ENCODE results near the gene COX17. TPM values are rescaled to one million over a fixed set of nuclear protein-coding genes. Genes with fewer than 3 reads are reported as not detected.

Gene COX17
- total and polyA plus RNA-seq, 2 of the 13 experiments (the other 11 are each of a cell fraction or from before 2014, with no cell fraction given), result 41.4 to 51.0 TPM

DNA sequence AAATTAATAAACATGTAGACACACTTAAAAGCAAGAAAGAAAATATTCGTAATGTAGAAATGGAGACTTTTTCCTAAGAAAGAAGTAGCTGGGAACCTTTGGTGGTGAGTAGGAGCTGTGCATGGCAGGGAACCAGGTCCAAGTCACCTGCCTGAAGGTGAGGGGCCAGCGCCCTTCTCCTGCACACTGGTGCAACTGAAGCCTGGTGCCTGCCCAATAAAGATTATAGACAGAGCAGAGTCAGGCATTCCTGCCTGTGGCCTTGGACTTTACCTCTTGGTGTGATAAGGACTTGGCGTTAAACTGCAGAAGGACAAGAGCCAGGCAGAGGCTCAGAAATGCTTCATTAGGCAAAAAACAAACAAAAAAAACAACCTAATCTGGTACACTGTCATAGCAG is 39.8 kb upstream of the COX17 start (continued):
- no peak for TF ChIP-seq USF2 (IDR thresholded peaks at IDR 0.05; ENCODE audit: low read depth, low read length)
- TF ChIP-seq USF2 (CRISPR knock-in tag; IDR thresholded peaks at IDR 0.05; ENCODE audit: borderline replicate concordance), result no peak
- TF ChIP-seq ZNF607 (CRISPR knock-in tag; IDR thresholded peaks at IDR 0.05; ENCODE audit: borderline replicate concordance), result no peak
- no peak for TF ChIP-seq YEATS4 (CRISPR knock-in tag; IDR thresholded peaks at IDR 0.05; ENCODE audit: borderline replicate concordance)
- TF ChIP-seq GTF3A (CRISPR knock-in tag; conservative IDR thresholded peaks at IDR 0.05), result no peak
- TF ChIP-seq ZNF543 (CRISPR knock-in tag; IDR thresholded peaks at IDR 0.05), result no peak
- TF ChIP-seq ZNF879 (CRISPR knock-in tag; IDR thresholded peaks at IDR 0.05), result no peak
- TF ChIP-seq ATF7 (IDR thresholded peaks at IDR 0.05), result no peak
- TF ChIP-seq ATF7 (CRISPR knock-in tag; IDR thresholded peaks at IDR 0.05), result no peak
- TF ChIP-seq, protein P1, sequence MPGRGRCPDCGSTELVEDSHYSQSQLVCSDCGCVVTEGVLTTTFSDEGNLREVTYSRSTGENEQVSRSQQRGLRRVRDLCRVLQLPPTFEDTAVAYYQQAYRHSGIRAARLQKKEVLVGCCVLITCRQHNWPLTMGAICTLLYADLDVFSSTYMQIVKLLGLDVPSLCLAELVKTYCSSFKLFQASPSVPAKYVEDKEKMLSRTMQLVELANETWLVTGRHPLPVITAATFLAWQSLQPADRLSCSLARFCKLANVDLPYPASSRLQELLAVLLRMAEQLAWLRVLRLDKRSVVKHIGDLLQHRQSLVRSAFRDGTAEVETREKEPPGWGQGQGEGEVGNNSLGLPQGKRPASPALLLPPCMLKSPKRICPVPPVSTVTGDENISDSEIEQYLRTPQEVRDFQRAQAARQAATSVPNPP (CRISPR knock-in tag; IDR thresholded peaks at IDR 0.05), result no peak
- TF ChIP-seq FOXJ3 (CRISPR knock-in tag; IDR thresholded peaks at IDR 0.05; ENCODE audit: borderline replicate concordance), result no peak
- TF ChIP-seq HDAC1 (CRISPR knock-in tag; IDR thresholded peaks at IDR 0.05), result peak; percentile 50; the same call in 1 of the 2 replicates
- TF ChIP-seq ZNF234 (CRISPR knock-in tag; conservative IDR thresholded peaks at IDR 0.05), result no peak
- TF ChIP-seq ZNF160 (CRISPR knock-in tag; IDR thresholded peaks at IDR 0.05), result no peak
- TF ChIP-seq, protein P2, sequence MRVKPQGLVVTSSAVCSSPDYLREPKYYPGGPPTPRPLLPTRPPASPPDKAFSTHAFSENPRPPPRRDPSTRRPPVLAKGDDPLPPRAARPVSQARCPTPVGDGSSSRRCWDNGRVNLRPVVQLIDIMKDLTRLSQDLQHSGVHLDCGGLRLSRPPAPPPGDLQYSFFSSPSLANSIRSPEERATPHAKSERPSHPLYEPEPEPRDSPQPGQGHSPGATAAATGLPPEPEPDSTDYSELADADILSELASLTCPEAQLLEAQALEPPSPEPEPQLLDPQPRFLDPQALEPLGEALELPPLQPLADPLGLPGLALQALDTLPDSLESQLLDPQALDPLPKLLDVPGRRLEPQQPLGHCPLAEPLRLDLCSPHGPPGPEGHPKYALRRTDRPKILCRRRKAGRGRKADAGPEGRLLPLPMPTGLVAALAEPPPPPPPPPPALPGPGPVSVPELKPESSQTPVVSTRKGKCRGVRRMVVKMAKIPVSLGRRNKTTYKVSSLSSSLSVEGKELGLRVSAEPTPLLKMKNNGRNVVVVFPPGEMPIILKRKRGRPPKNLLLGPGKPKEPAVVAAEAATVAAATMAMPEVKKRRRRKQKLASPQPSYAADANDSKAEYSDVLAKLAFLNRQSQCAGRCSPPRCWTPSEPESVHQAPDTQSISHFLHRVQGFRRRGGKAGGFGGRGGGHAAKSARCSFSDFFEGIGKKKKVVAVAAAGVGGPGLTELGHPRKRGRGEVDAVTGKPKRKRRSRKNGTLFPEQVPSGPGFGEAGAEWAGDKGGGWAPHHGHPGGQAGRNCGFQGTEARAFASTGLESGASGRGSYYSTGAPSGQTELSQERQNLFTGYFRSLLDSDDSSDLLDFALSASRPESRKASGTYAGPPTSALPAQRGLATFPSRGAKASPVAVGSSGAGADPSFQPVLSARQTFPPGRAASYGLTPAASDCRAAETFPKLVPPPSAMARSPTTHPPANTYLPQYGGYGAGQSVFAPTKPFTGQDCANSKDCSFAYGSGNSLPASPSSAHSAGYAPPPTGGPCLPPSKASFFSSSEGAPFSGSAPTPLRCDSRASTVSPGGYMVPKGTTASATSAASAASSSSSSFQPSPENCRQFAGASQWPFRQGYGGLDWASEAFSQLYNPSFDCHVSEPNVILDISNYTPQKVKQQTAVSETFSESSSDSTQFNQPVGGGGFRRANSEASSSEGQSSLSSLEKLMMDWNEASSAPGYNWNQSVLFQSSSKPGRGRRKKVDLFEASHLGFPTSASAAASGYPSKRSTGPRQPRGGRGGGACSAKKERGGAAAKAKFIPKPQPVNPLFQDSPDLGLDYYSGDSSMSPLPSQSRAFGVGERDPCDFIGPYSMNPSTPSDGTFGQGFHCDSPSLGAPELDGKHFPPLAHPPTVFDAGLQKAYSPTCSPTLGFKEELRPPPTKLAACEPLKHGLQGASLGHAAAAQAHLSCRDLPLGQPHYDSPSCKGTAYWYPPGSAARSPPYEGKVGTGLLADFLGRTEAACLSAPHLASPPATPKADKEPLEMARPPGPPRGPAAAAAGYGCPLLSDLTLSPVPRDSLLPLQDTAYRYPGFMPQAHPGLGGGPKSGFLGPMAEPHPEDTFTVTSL (CRISPR knock-in tag; IDR thresholded peaks at IDR 0.05; ENCODE audit: borderline replicate concordance), result peak; percentile 76; the same call in 1 of the 2 replicates
- no peak for TF ChIP-seq MEF2D (CRISPR knock-in tag; IDR thresholded peaks at IDR 0.05)
- no peak for TF ChIP-seq SOX13 (IDR thresholded peaks at IDR 0.05)
- peak in 1 of 2 experiments; percentile 51; a peak in 1 of 4 replicates for TF ChIP-seq SOX13 (CRISPR knock-in tag; conservative IDR thresholded peaks at IDR 0.05 in 1 of 2, IDR thresholded peaks at IDR 0.05 in 1 of 2)
- TF ChIP-seq GLI4 (CRISPR knock-in tag; IDR thresholded peaks at IDR 0.05; ENCODE audit: borderline replicate concordance), result no peak
- no peak for TF ChIP-seq AGO2 (optimal IDR thresholded peaks at IDR 0.05; ENCODE audit: low read depth, low read length)
- no peak for TF ChIP-seq DR1 (CRISPR knock-in tag; IDR thresholded peaks at IDR 0.05)
- no peak for TF ChIP-seq ZNF263 (CRISPR knock-in tag; IDR thresholded peaks at IDR 0.05)
- TF ChIP-seq REXO4 (CRISPR knock-in tag; IDR thresholded peaks at IDR 0.05; ENCODE audit: borderline replicate concordance), result no peak
- no peak for TF ChIP-seq TOE1 (CRISPR knock-in tag; IDR thresholded peaks at IDR 0.05)
